Hematopoietic multipotent progenitor cell treated with erythropoietin and hydrocortisone succinate and interleukin-3 and kit ligand, for 15 days (in vitro differentiated cells): ENCODE results near the gene CRYBG1.
"Not testable (repeated sequence)": the region's sequence is repeated elsewhere in the genome, so short reads cannot be mapped to it uniquely, and the experiment has no call there.

Experiments used
- DNase-seq: peaks from one replicate; pipeline ENCODE4 v3.0.0-alpha.2; 2015; ENCODE audit warnings: low spot score

The CRYBG1 gene

GRCh38 chr6:106509420-106510089 is 149.0 kb downstream of the CRYBG1 start:
- DNase-seq = no peak

GRCh38 chr6:106510090-106510970 is 149.8 kb downstream of the CRYBG1 start:
- no peak for DNase-seq

GRCh38 chr6:106511288-106512047 is 151.0 kb downstream of the CRYBG1 start:
- no peak for DNase-seq

- peak; percentile 57 for DNase-seq
Measured at GRCh38 chr6:106512048-106512967, 151.8 kb downstream of the CRYBG1 start.

GRCh38 chr6:106512968-106513574 is 152.6 kb downstream of the CRYBG1 start:
- no peak for DNase-seq

- no peak for DNase-seq
Measured at GRCh38 chr6:106513808-106514582, 153.5 kb downstream of the CRYBG1 start.

GRCh38 chr6:106514583-106514885 is 154.0 kb downstream of the CRYBG1 start:
- DNase-seq = no peak

GRCh38 chr6:106515582-106515981 is 155.1 kb downstream of the CRYBG1 start:
- DNase-seq = not testable (repeated sequence)

- DNase-seq = no peak
Measured at GRCh38 chr6:106516616-106517015, 156.1 kb downstream of the CRYBG1 start.

GRCh38 chr6:106517706-106518105 is 157.2 kb downstream of the CRYBG1 start:
- DNase-seq = no peak

GRCh38 chr6:106518748-106519147 is 158.2 kb downstream of the CRYBG1 start:
- no peak for DNase-seq

GRCh38 chr6:106519460-106520394 is 159.2 kb downstream of the CRYBG1 start:
- DNase-seq = no peak

GRCh38 chr6:106520711-106521401 is 160.3 kb downstream of the CRYBG1 start:
- DNase-seq = peak; percentile 22

GRCh38 chr6:106522562-106523250 is 162.2 kb downstream of the CRYBG1 start:
- no peak for DNase-seq

GRCh38 chr6:106525107-106525881 is 164.8 kb downstream of the CRYBG1 start:
- DNase-seq = no peak

- no peak for DNase-seq
Measured at GRCh38 chr6:106525882-106526275, 165.4 kb downstream of the CRYBG1 start.

GRCh38 chr6:106527117-106527516 is 166.6 kb downstream of the CRYBG1 start:
- no peak for DNase-seq
